ENCODE data around the gene SNAP91. TPM values are rescaled to one million over a fixed set of nuclear protein-coding genes. Genes with fewer than 3 reads are reported as not detected.

SNAP91 gene
- total RNA-seq, 4 donors from 2014 or later: 0.95 to 1.3 (median 1.2) TPM; not detected in 1

- H3K27me3 ChIP-seq: no peaks in the 10 kb centered on the region
- DNase-seq: no peak
- no peaks in the 10 kb centered on the region for H3K36me3 ChIP-seq
Observed at GRCh38 chr6:83536647-83537589, 172.0 kb downstream of the SNAP91 start.

DNA sequence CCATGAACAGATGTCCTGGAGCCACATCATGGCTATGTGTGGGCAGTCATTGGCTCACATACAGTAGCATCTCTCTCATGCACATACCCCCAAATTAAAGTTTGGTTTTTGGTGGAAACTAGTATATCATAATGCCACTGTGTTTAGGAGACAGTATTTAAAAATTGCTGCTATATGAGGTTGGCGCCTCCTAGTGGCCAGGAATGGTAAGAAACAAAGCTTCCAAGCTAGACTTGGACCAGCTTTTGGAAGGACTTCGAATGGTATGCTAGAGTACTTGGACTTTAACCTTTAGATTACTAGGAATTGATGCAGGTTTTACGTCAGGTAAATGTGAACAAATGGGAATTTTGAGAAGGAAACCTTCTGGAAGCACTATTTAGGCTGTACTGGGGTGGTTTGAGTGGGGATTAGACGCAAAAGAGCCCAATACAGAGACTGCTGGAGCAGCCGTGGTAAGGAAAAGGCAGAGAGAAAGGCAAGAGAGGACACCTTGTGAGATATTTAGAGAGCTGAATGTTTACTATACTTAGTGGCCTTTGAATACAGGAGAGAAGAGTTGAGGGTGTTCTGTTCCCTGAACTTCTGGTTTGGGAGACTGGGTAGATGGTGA lies 172.8 kb downstream of the SNAP91 start:
- Histone ChIP-seq H3K27me3 (no peaks in the 10 kb centered on the region), H3K27ac (no peak overlapping the region), H3K4me1 (no peaks in the 10 kb centered on the region), H3K36me3 (no peaks in the 10 kb centered on the region), H3K4me3 (no peak overlapping the region), H3K9me3 (no peaks in the 10 kb centered on the region)
- DNase-seq: peak in 1 of 3 donors; percentile 81
- no peak for TF ChIP-seq POLR2A (IDR thresholded peaks at IDR 0.05)
- TF ChIP-seq, protein P1, sequence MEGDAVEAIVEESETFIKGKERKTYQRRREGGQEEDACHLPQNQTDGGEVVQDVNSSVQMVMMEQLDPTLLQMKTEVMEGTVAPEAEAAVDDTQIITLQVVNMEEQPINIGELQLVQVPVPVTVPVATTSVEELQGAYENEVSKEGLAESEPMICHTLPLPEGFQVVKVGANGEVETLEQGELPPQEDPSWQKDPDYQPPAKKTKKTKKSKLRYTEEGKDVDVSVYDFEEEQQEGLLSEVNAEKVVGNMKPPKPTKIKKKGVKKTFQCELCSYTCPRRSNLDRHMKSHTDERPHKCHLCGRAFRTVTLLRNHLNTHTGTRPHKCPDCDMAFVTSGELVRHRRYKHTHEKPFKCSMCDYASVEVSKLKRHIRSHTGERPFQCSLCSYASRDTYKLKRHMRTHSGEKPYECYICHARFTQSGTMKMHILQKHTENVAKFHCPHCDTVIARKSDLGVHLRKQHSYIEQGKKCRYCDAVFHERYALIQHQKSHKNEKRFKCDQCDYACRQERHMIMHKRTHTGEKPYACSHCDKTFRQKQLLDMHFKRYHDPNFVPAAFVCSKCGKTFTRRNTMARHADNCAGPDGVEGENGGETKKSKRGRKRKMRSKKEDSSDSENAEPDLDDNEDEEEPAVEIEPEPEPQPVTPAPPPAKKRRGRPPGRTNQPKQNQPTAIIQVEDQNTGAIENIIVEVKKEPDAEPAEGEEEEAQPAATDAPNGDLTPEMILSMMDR (IDR thresholded peaks at IDR 0.05): peak; percentile 10 to 64 (median 54)

More at GRCh38 chr6:83536647-83537589, 172.0 kb downstream of the SNAP91 start:
- H3K27ac ChIP-seq: no peak overlapping the region
- no peak for TF ChIP-seq POLR2A (IDR thresholded peaks at IDR 0.05)
- TF ChIP-seq, protein P1 (IDR thresholded peaks at IDR 0.05): no peak
- no peak overlapping the region for H3K4me3 ChIP-seq
- H3K4me1 ChIP-seq: no peaks in the 10 kb centered on the region
- H3K9me3 ChIP-seq: no peaks in the 10 kb centered on the region

DNA sequence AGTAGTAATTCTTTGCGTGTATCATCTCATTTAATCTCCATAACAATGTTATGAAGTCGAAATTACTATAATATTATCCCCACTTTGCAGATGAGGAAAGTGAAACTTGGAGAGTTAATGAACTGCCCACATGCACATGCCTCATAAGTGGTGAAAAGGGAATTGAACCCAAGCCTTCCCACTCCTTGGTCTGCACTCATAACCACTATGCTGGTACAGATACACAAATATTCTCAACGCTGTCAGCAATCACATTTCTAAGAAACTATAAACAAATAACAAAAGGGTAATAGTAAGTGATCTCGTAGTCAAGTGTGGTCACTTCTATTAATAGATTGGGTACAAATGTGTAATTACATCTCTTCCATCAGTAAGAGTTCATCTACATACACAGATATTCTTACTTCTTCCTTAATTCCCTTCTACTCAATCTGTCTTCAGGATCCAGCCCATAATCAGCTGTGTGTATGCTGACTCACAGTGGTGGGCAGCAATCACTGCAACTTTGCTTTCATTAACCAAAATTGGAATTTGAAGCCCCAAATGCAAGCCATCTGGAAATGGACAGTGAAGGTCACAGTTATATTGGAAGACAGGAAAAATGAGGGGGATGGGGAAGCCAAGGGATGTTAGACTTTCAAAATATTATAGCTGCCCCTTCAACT lies 190.0 kb downstream of the SNAP91 start:
- Histone ChIP-seq H3K4me1 (no peaks in the 10 kb centered on the region), H3K27me3 (no peaks in the 10 kb centered on the region), H3K27ac (no peak overlapping the region), H3K36me3 (no peaks in the 10 kb centered on the region), H3K9me3 (no peaks in the 10 kb centered on the region), H3K4me3 (no peak overlapping the region)
- no peak for TF ChIP-seq POLR2A (IDR thresholded peaks at IDR 0.05)
- TF ChIP-seq, protein P1 (IDR thresholded peaks at IDR 0.05): no peak
- DNase-seq: no peak

DNA sequence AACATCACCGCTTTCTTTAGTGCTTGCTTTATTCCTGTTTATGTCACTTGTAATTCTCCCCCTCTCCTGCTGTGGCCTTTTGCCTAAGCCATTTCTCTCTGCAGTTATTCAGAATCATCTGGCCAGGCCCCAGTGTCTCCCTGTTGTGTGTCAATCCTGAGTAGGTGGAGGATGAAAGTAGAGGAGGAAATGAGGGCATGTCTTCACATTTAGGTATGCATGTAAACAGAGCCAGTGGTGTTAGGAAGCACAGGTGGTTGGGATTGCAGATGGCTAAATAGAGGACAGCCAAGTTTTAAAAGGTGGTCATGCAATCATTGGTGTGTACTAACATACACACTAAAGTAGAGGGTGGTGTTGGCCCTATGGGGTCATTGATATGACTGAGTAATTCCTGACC lies 191.4 kb downstream of the SNAP91 start:
- H3K27ac ChIP-seq: no peak overlapping the region
- no peaks in the 10 kb centered on the region for H3K36me3 ChIP-seq
- no peaks in the 10 kb centered on the region for H3K27me3 ChIP-seq
- no peaks in the 10 kb centered on the region for H3K9me3 ChIP-seq
- no peaks in the 10 kb centered on the region for H3K4me1 ChIP-seq
- DNase-seq: no peak
- no peak for TF ChIP-seq POLR2A (IDR thresholded peaks at IDR 0.05)
- TF ChIP-seq, protein P1 (IDR thresholded peaks at IDR 0.05): no peak
- H3K4me3 ChIP-seq: no peak overlapping the region

DNA sequence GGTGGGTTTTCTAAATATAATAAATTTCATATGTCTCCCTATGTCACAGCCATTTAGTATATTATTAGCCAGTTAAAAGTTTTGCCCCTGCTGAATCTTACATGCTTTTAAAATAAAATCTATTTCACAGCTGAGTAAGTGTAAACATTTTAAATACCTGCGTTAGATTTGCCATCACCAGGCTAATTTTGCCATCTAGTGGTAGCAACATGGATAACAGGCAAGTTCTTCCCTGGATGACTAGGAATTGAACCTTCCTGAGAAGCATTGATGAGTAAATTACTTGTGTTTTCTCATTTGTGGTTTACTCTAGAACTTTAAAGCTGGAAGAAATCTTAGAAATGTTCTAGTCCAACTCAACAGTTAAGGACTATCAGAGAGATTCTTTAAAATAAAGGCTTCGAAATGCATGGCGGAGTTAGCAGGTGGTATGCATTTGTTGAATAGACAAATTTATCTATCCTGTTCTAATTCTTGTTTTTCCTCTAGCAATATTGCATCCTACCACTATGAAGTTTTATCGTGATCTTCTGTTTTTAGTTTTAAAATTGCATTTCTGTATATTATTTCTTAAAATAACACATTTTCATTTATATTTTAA lies 193.9 kb downstream of the SNAP91 start:
- DNase-seq: peak in 1 of 3 donors; percentile 56
- no peaks in the 10 kb centered on the region for H3K36me3 ChIP-seq

More for the DNA sequence above, 193.9 kb downstream of the SNAP91 start:
- no peaks in the 10 kb centered on the region for H3K9me3 ChIP-seq
- TF ChIP-seq, protein P1 (IDR thresholded peaks at IDR 0.05): peak; percentile 45 to 89 (median 83)
- TF ChIP-seq POLR2A (IDR thresholded peaks at IDR 0.05): no peak
- H3K27me3 ChIP-seq: no peaks in the 10 kb centered on the region
- no peaks in the 10 kb centered on the region for H3K4me1 ChIP-seq
- no peak overlapping the region for H3K4me3 ChIP-seq
- no peak overlapping the region for H3K27ac ChIP-seq
